GM12878 (cell line): ENCODE data around the gene HNF4A. TPM values are rescaled to one million over a fixed set of nuclear protein-coding genes. Genes with fewer than 3 reads are reported as not detected.

Source experiments
- ATAC-seq: fragments of 200-7000 bp; cut with Tn5 transposase; 3 replicates; pipeline ENCODE4 v1.9.1; 2020; ENCODE audit warnings: mild to moderate bottlenecking, moderate library complexity
- BruUV-seq: library from RNA; stranded (reverse); fragments of 400-500 nt; replicated peaks from 2 replicates; lab custom pipeline; 2021; lab: Mats Ljungman, UMichigan
- CTCF ChIA-PET: fragments of 300-600 bp; sonication (Branson Sonifier 250); formaldehyde crosslinking; extraction: SDS; loops from one replicate; lab custom pipeline; 2021; ENCODE audit warnings: inconsistent platforms; lab: Yijun Ruan, JAX
- POLR2A ChIA-PET: fragments of 350-600 bp; formaldehyde crosslinking; extraction: SDS; loops from one replicate; lab custom pipeline; 2021; ENCODE audit warnings: inconsistent platforms; lab: Charles Lee
- RAD21 ChIA-PET: fragments of 300-600 bp; sonication (Branson Sonifier 250); formaldehyde crosslinking; loops from one replicate; lab custom pipeline; 2023; ENCODE audit warnings: antibody characterized with exemption; ENCODE audit not compliant: unreplicated experiment; lab: Charles Lee
- SMC1A ChIA-PET: fragments of 300-600 bp; sonication (Branson Sonifier 250); formaldehyde crosslinking; loops from one replicate; lab custom pipeline; 2023; ENCODE audit not compliant: unreplicated experiment, uncharacterized antibody; lab: Charles Lee
- DNase-seq: peaks from one replicate; pipeline ENCODE4 v3.0.0-alpha.2; 2011; ENCODE audit warnings: low read depth, low spot score
- FAIRE-seq: peaks from 3 replicates; lab custom pipeline; 2011; peaks lifted over from hg19 to GRCh38; lab: Jason Lieb, UNC
- H2AFZ ChIP-seq: 2 replicates; pipeline ENCODE4 v1.6.0; 2011; ENCODE audit warnings: low read depth, low read length, control low read depth; ENCODE audit not compliant: control insufficient read depth
- H3K27ac ChIP-seq: 2 replicates; pipeline ENCODE4 v1.5.1; 2011; ENCODE audit warnings: control low read depth; ENCODE audit not compliant: control insufficient read depth, insufficient read depth
- H3K27me3 ChIP-seq, 2 experiments: replicated peaks in 1 of 2; 2 replicates each; pipeline versions ENCODE4 v1.6.0 to v1.6.1; 2011; ENCODE audit warnings: low read length in 1 of 2; ENCODE audit not compliant: control insufficient read depth in 2 of 2, insufficient read depth in 2 of 2
- H3K36me3 ChIP-seq, 2 experiments: 2 replicates each; pipeline ENCODE4 v1.5.1; 2011; ENCODE audit warnings: low read length in 1 of 2; ENCODE audit not compliant: control insufficient read depth in 2 of 2, insufficient read depth in 2 of 2
- H3K4me1 ChIP-seq: 2 replicates; pipeline ENCODE4 v1.6.1; 2011; ENCODE audit warnings: mild to moderate bottlenecking, low read length, moderate library complexity, mixed read lengths; ENCODE audit not compliant: control insufficient read depth, insufficient read depth
- H3K4me2 ChIP-seq: 2 replicates; pipeline ENCODE4 v1.6.0; 2011; ENCODE audit warnings: control low read depth; ENCODE audit not compliant: control insufficient read depth, insufficient read depth
- H3K4me3 ChIP-seq: fragments of 200-600 bp; sonication (generic); 2 replicates; pipeline ENCODE4 v1.5.1; 2016
- H3K79me2 ChIP-seq: 2 replicates; pipeline ENCODE4 v1.6.0; 2011; ENCODE audit warnings: low read length; ENCODE audit not compliant: control insufficient read depth, insufficient read depth
- H3K9ac ChIP-seq: 2 replicates; pipeline ENCODE4 v1.8.0; 2011; ENCODE audit warnings: low read length, control low read depth, mixed read lengths; ENCODE audit not compliant: control insufficient read depth, insufficient read depth
- H3K9me3 ChIP-seq: replicated peaks from 3 replicates; pipeline ENCODE4 v1.5.1; 2011; ENCODE audit warnings: mild to moderate bottlenecking, low read length; ENCODE audit not compliant: control insufficient read depth, insufficient read depth
- H4K20me1 ChIP-seq: 2 replicates; pipeline ENCODE4 v1.6.0; 2011; ENCODE audit not compliant: control insufficient read depth, insufficient read depth
- CBX5 ChIP-seq: sonication (generic); IDR thresholded peaks from 2 replicates; pipeline ENCODE4 v1.6.1; 2016; ENCODE audit warnings: low read depth, moderate library complexity, mild to moderate bottlenecking, inconsistent platforms
- CREB1 ChIP-seq: IDR thresholded peaks from 2 replicates; pipeline ENCODE4 v1.6.1; 2012; ENCODE audit warnings: low read depth, mild to moderate bottlenecking, inconsistent platforms
- EP300 ChIP-seq, 2 experiments: fragments of 150-350 bp in 1 of 2; IDR thresholded peaks; 2 replicates each; pipeline ENCODE4 v1.6.1; 2011 to 2012; ENCODE audit warnings: low read depth in 2 of 2, low read length in 2 of 2, borderline replicate concordance in 1 of 2, improper control_type of control experiment in 1 of 2, inconsistent platforms in 1 of 2; ENCODE audit not compliant: control insufficient read depth in 1 of 2
- JUND ChIP-seq: IDR thresholded peaks from 2 replicates; pipeline ENCODE4 v1.6.1; 2012; ENCODE audit warnings: low read depth, mild to moderate bottlenecking, low read length, improper control_type of control experiment, moderate library complexity
- MYB ChIP-seq: fragments of 150-350 bp; IDR thresholded peaks from 2 replicates; pipeline ENCODE4 v1.6.1; 2014; ENCODE audit warnings: mild to moderate bottlenecking, low read depth, low read length, borderline replicate concordance
- MYC ChIP-seq: IDR thresholded peaks from 2 replicates; pipeline ENCODE4 v1.6.1; 2011; ENCODE audit warnings: mild to moderate bottlenecking, low read length, moderate library complexity, inconsistent platforms; ENCODE audit not compliant: insufficient read depth, insufficient replicate concordance, insufficient read length, severe bottlenecking
- RFX5 ChIP-seq: IDR thresholded peaks from 2 replicates; pipeline ENCODE4 v1.6.1; 2011; ENCODE audit warnings: low read depth, low read length, improper control_type of control experiment
- SIN3A ChIP-seq: IDR thresholded peaks from 2 replicates; pipeline ENCODE4 v1.6.1; 2012; ENCODE audit warnings: low read depth, low read length, improper control_type of control experiment
- SREBF2 ChIP-seq: IDR thresholded peaks from 2 replicates; pipeline ENCODE4 v1.6.1; 2012; ENCODE audit warnings: mild to moderate bottlenecking, low read length
- TCF12 ChIP-seq: IDR thresholded peaks from 2 replicates; pipeline ENCODE4 v1.6.1; 2011; ENCODE audit warnings: low read depth, mild to moderate bottlenecking, low read length
- ZBTB11 ChIP-seq: fragments of 450-650 bp; formaldehyde crosslinking; IDR thresholded peaks from 2 replicates; pipeline ENCODE4 v1.5.0; 2022; ENCODE audit warnings: mild to moderate bottlenecking, missing genetic modification characterization
- ZNF24 ChIP-seq: fragments of 450-650 bp; IDR thresholded peaks from 2 replicates; pipeline ENCODE4 v1.6.1; 2017; ENCODE audit warnings: antibody characterized with exemption, mild to moderate bottlenecking
- WGBS: methylation state at CpG from one replicate; pipeline ENCODE4 v1.1.6; 2016; ENCODE audit warnings: low lambda C conversion rate; ENCODE audit not compliant: insufficient replicate concordance, insufficient coverage; ENCODE audit errors: missing lambda C conversion rate; 5-methylcytosine and 5-hydroxymethylcytosine counted together
- in situ Hi-C: fragments of 300-500 bp; cut with MboI; formaldehyde crosslinking; loops from 9 replicates; pipeline ENCODE4 v1.14.3; 2018; ENCODE audit warnings: mixed read lengths
- intact Hi-C: fragments of 100-400 bp; cut with micrococcal nuclease; formaldehyde crosslinking; loops from one replicate; pipeline ENCODE4 v1.14.2; 2022; ENCODE audit not compliant: unreplicated experiment
- polyA plus RNA-seq, 11 experiments: library from polyadenylated mRNA; depleted of rRNA in 4 of 11; unstranded in 6 of 11; stranded (reverse) in 5 of 11; fragments of >200 nt; fragmentation: Nextera tagmentation in 4 of 11; fragmentation: Illumina TruSeq in 1 of 11; extraction: Ambion mirVana in 4 of 11; extraction: Trizol in 1 of 11; gene quantifications; 1 replicate in 1 of 11; 2 replicates in 10 of 11; pipeline versions ENCODE4 v1.2.1 to v1.2.3, GENCODE V29; 2011 to 2016; ENCODE audit warnings: inconsistent platforms in 2 of 11, missing spikeins in 2 of 11, low read depth in 1 of 11
- total RNA-seq, 4 experiments: library from RNA; depleted of rRNA in 3 of 4; stranded (reverse); fragments of >200 nt in 3 of 4; fragmentation: Illumina TruSeq in 1 of 4; extraction: Trizol in 1 of 4; gene quantifications; 2 replicates each; pipeline versions ENCODE4 v1.2.1 to v1.2.3, GENCODE V29; 2013 to 2021

Gene HNF4A
- total and polyA plus RNA-seq, 10 of the 15 experiments (the other 5 are each of a cell fraction or from before 2014, with no cell fraction given), result 0.21 TPM; not detected in 9

DNA sequence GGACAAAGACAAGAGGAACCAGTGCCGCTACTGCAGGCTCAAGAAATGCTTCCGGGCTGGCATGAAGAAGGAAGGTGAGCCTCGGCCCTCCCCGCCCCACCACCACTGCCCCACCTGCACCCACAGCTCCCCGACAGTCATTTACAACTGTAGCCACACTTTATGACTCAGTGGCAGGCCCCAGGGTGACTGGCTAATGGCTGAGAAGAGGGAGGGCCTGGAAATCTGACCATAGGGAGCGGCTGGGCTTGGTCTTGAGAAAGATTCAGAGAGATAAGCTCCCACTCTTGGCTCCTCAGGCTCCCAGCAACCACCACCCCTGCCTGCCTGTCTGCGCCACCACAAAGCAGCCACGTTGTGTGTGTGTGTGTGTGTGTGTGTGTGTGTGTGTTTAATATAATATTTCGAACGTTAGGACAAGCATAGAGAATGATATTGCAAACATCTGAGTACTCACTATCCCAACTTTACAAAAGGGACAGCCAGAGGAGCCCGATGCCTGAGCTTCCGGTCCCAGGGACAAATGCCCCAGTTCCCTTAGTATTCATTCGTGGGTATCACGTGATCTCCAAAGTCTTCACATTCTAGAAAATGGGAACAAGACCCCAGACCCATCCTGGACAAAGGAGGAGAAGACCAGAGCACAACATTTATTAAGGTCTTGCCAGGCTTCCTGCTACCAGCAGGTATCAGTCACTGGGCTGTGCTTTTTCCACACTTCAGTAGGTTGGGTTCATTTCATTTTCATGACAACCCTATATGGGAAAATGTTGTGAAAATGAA is 52.1 kb downstream of the HNF4A start:
- SMC1A ChIA-PET, result no interaction called here
- CTCF ChIA-PET, result no interaction called here
- H3K27ac ChIP-seq, result no peak overlapping the region
- POLR2A ChIA-PET, result no interaction called here
- intact Hi-C loops, result no loop called here
- 24% methylated on average over 14 of the region's 14 CpGs for WGBS
- no peak overlapping the region for H2AFZ ChIP-seq
- no peaks in the 10 kb centered on the region for H4K20me1 ChIP-seq
- RAD21 ChIA-PET, result no interaction called here
- no peaks in the 10 kb centered on the region for H3K4me1 ChIP-seq
- DNase-seq, result no peak
- no peak for FAIRE-seq
- H3K36me3 ChIP-seq, result no peaks in the 10 kb centered on the region
- H3K9me3 ChIP-seq, result no peaks in the 10 kb centered on the region
- TF ChIP-seq ZBTB11 (CRISPR knock-in tag) (no peak), RFX5 (no peak), MYC (no peak), JUND (no peak), CBX5 (no peak), ZNF24 (no peak), EP300 (IDR thresholded peaks at IDR 0.05; ENCODE audit: borderline replicate concordance in 1 of 2, control insufficient read depth in 1 of 2, low read depth in 2 of 2, low read length in 2 of 2) (no peak), SREBF2 (no peak), SIN3A (no peak), MYB (no peak), TCF12 (no peak), CREB1 (no peak)
- TF ChIP-seq, all 136 proteins: peak for 0
- Histone ChIP-seq H3K9ac (no peak overlapping the region), H3K4me3 (no peak overlapping the region), H3K4me2 (no peak overlapping the region), H3K79me2 (no peaks in the 10 kb centered on the region), H3K27me3 (peaks cover 0 to 3% of the 10 kb centered on the region in 2 experiments; a peak in 3 of 4 replicates)
- no TSS peak for BruUV-seq
- no peak; the same call in 2 of the 3 replicates for ATAC-seq
- in situ Hi-C loops, result no loop called here
